Neural progenitor cell (in vitro differentiated cells): ENCODE results near the gene UPK2. TPM values are rescaled to one million over a fixed set of nuclear protein-coding genes. Genes with fewer than 3 reads are reported as not detected.

Source experiments
- DNase-seq: peaks from one replicate; pipeline ENCODE4 v3.0.0-alpha.2; 2016; ENCODE audit warnings: low spot score
- H2AFZ ChIP-seq: fragments of 200-600 bp; sonication (generic); replicated peaks from 2 replicates; pipeline ENCODE4 v1.6.1; 2016; ENCODE audit warnings: antibody characterized with exemption
- H3F3A ChIP-seq: fragments of 200-600 bp; sonication (generic); 2 replicates; pipeline ENCODE4 v1.6.1; 2016; ENCODE audit warnings: antibody characterized with exemption, low read depth
- H3K27ac ChIP-seq: fragments of 200-600 bp; sonication (generic); 2 replicates; pipeline ENCODE4 v1.5.1; 2016; ENCODE audit warnings: mild to moderate bottlenecking
- H3K27me3 ChIP-seq: fragments of 200-600 bp; sonication (generic); 2 replicates; pipeline ENCODE4 v1.6.1; 2016; ENCODE audit warnings: mild to moderate bottlenecking, moderate library complexity
- H3K36me3 ChIP-seq: fragments of 200-600 bp; sonication (generic); 2 replicates; pipeline ENCODE4 v1.5.1; 2016
- H3K4me1 ChIP-seq: fragments of 200-600 bp; sonication (generic); 2 replicates; pipeline ENCODE4 v1.6.1; 2016; ENCODE audit warnings: mixed run types
- H3K4me2 ChIP-seq: fragments of 200-600 bp; sonication (generic); 2 replicates; pipeline ENCODE4 v1.6.1; 2016
- H3K4me3 ChIP-seq: fragments of 200-600 bp; sonication (generic); 2 replicates; pipeline ENCODE4 v1.5.1; 2016
- H3K79me2 ChIP-seq: fragments of 200-600 bp; sonication (generic); 2 replicates; pipeline ENCODE4 v1.6.1; 2016; ENCODE audit warnings: low read depth
- H3K9ac ChIP-seq: fragments of 200-600 bp; sonication (generic); 2 replicates; pipeline ENCODE4 v1.6.1; 2016
- H3K9me3 ChIP-seq: fragments of 200-600 bp; sonication (generic); 2 replicates; pipeline ENCODE4 v1.5.1; 2016; ENCODE audit warnings: low read depth
- H4K20me1 ChIP-seq: fragments of 200-600 bp; sonication (generic); 2 replicates; pipeline ENCODE4 v1.6.1; 2016; ENCODE audit warnings: low read depth
- H3K27ac Mint-ChIP-seq: 3 replicates; pipeline ENCODE4 v1.8.0; 2021; ENCODE audit warnings: mixed read lengths
- H3K27me3 Mint-ChIP-seq: 2 replicates; pipeline ENCODE4 v1.8.0; 2022; ENCODE audit warnings: low read depth, mild to moderate bottlenecking, inconsistent platforms, moderate library complexity, mixed read lengths; ENCODE audit not compliant: insufficient read depth
- H3K36me3 Mint-ChIP-seq: 3 replicates; pipeline ENCODE4 v1.8.0; 2021; ENCODE audit warnings: mixed read lengths
- H3K4me1 Mint-ChIP-seq: 3 replicates; pipeline ENCODE4 v1.8.0; 2021; ENCODE audit warnings: mixed read lengths
- H3K4me3 Mint-ChIP-seq: 3 replicates; pipeline ENCODE4 v1.8.0; 2021; ENCODE audit warnings: mild to moderate bottlenecking, moderate library complexity, mixed read lengths
- H3K9me3 Mint-ChIP-seq: 3 replicates; pipeline ENCODE4 v1.8.0; 2020; ENCODE audit warnings: mixed read lengths
- EZH2 ChIP-seq: fragments of 200-600 bp; sonication (generic); IDR thresholded peaks from 2 replicates; pipeline ENCODE4 v1.6.1; 2017; ENCODE audit warnings: antibody characterized with exemption, mild to moderate bottlenecking, moderate library complexity
- EZH2phosphoT487 ChIP-seq: fragments of 200-600 bp; sonication (generic); IDR thresholded peaks from 2 replicates; pipeline ENCODE4 v1.6.1; 2017; ENCODE audit warnings: antibody characterized with exemption
- total RNA-seq: library from RNA; depleted of rRNA; stranded (reverse); fragments of >200 nt; gene quantifications from 2 replicates; pipeline ENCODE4 v1.2.3, GENCODE V29; 2015; ENCODE audit warnings: low replicate concordance
- TF ChIP-seq, protein P1 (sequence below): fragments of 200-600 bp; sonication (generic); IDR thresholded peaks from 2 replicates; pipeline ENCODE4 v1.5.1; 2017; ENCODE audit warnings: antibody characterized with exemption, mild to moderate bottlenecking

The UPK2 gene
- total RNA-seq, 1 donor from 2014 or later, result not detected

DNA sequence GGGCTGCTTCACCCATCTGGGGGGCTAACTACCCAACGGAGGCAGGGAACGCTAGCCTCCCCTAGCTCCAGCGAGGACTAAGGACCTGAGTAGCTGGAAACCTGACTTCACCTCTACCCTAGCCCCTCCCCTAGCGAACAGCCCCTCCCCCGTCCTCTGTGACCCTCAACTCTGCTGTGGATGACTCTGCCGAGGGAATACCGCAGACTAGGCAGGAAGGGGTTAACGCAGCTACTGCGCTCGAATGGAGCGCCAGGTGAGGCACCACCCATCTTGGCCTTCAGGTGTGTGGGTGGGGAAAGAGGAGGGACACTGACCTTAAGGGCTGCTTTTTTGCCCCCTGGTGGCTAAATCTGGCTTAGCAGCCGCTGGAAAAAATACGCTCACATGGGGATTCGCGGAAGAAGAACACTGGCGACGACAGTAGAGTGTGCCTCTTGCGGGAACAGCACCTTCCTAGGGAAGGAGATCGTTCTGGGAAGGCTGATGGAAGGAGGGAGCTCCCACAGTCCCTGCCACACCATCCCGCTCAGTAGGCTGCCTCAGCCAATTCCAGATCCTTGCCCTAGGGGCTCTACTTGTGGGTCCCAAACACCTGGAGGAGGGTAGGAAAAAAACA, 25.9 kb upstream of the UPK2 start:
- peak overlapping the region; percentile 79 for H3K4me2 ChIP-seq

DNA sequence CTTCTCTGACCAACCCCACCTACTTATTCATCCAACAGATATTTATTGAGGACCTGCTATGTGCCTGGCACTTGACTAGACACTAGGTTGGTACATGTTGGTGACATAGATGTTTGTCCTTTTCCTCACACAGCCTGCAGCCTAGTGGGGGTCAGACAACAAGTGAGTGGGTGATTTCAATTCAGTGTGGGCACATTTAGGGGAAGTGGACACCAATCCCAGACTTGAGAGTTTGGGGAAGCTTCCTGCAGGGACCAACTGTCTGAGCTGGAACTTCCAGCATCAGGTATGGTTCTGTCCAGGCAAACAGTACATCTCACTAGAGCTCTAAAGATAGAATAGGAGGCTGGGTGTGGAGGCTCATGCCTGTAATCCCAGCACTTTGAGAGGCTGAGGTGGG, 24.5 kb upstream of the UPK2 start:
- Histone ChIP-seq H3K27ac (no peak overlapping the region), H3K9ac (no peak overlapping the region), H4K20me1 (peaks cover 7% of the 10 kb centered on the region), H3K79me2 (no peaks in the 10 kb centered on the region), H3K4me1 (peaks cover 12% of the 10 kb centered on the region), H2AFZ (no peak overlapping the region), H3K27me3 (peaks cover 9% of the 10 kb centered on the region), H3K36me3 (no peaks in the 10 kb centered on the region), H3K9me3 (no peaks in the 10 kb centered on the region), H3K4me3 (no peak overlapping the region), H3K4me2 (no peak overlapping the region), H3F3A (peaks cover 27% of the 10 kb centered on the region)
- TF ChIP-seq EZH2 (no peak), EZH2phosphoT487 (no peak)
- TF ChIP-seq, protein P1, sequence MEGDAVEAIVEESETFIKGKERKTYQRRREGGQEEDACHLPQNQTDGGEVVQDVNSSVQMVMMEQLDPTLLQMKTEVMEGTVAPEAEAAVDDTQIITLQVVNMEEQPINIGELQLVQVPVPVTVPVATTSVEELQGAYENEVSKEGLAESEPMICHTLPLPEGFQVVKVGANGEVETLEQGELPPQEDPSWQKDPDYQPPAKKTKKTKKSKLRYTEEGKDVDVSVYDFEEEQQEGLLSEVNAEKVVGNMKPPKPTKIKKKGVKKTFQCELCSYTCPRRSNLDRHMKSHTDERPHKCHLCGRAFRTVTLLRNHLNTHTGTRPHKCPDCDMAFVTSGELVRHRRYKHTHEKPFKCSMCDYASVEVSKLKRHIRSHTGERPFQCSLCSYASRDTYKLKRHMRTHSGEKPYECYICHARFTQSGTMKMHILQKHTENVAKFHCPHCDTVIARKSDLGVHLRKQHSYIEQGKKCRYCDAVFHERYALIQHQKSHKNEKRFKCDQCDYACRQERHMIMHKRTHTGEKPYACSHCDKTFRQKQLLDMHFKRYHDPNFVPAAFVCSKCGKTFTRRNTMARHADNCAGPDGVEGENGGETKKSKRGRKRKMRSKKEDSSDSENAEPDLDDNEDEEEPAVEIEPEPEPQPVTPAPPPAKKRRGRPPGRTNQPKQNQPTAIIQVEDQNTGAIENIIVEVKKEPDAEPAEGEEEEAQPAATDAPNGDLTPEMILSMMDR, result no peak
- Mint-ChIP-seq H3K4me1 (peaks cover 28% of the 10 kb centered on the region), H3K36me3 (no peaks in the 10 kb centered on the region), H3K27ac (no peak overlapping the region), H3K4me3 (peak overlapping the region; percentile 97), H3K27me3 (peaks cover 16% of the 10 kb centered on the region), H3K9me3 (no peaks in the 10 kb centered on the region)
- no peak for DNase-seq

More for the DNA sequence above, 25.9 kb upstream of the UPK2 start:
- TF ChIP-seq, protein P1, result peak; percentile 95
- no peak for TF ChIP-seq EZH2phosphoT487
- H3F3A ChIP-seq, result peaks cover 27% of the 10 kb centered on the region
- H4K20me1 ChIP-seq, result peaks cover 8% of the 10 kb centered on the region
- H3K27me3 Mint-ChIP-seq, result peaks cover 20% of the 10 kb centered on the region
- no peak overlapping the region for H3K9ac ChIP-seq
- peaks cover 9% of the 10 kb centered on the region for H3K27me3 ChIP-seq
- peak; percentile 86 for DNase-seq
- peaks cover 34% of the 10 kb centered on the region for H3K4me1 Mint-ChIP-seq
- no peaks in the 10 kb centered on the region for H3K36me3 Mint-ChIP-seq
- peaks cover 3% of the 10 kb centered on the region for H3K79me2 ChIP-seq
- H3K4me1 ChIP-seq, result peaks cover 18% of the 10 kb centered on the region
- H2AFZ ChIP-seq, result no peak overlapping the region
- H3K36me3 ChIP-seq, result no peaks in the 10 kb centered on the region
- peak overlapping the region; percentile 97 for H3K4me3 Mint-ChIP-seq
- H3K27ac Mint-ChIP-seq, result peak overlapping the region; percentile 81
- no peaks in the 10 kb centered on the region for H3K9me3 Mint-ChIP-seq
- H3K4me3 ChIP-seq, result peak overlapping the region; percentile 73
- H3K27ac ChIP-seq, result no peak overlapping the region
- H3K9me3 ChIP-seq, result no peaks in the 10 kb centered on the region

DNA sequence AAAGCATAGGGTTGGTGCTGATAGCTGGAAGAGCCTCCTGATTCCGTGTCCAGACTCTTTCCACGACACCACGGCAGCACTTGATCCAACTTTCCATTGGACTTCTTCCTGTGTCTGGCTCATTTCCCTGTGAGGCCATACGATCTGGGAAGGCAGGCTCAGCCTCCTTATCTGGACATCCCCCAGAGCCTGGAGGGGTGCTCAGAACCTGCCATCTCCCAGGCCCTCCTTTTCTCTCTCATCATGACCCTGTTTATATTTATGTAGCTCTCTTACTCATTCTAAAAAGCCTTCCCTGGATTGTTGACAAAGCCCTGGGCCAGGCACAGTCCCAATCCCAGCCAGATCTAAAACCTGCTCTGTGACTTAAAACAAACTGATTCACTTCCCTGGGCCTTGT, 22.6 kb upstream of the UPK2 start:
- no peak overlapping the region for H3K4me3 ChIP-seq
- H3K9me3 ChIP-seq, result no peaks in the 10 kb centered on the region
- TF ChIP-seq EZH2phosphoT487, result no peak
- H3K27me3 Mint-ChIP-seq, result peaks cover 9% of the 10 kb centered on the region
- H3K36me3 ChIP-seq, result no peaks in the 10 kb centered on the region
- DNase-seq, result no peak
- no peak overlapping the region for H3K27ac Mint-ChIP-seq
- no peak overlapping the region for H3K4me2 ChIP-seq
- H3K9me3 Mint-ChIP-seq, result no peaks in the 10 kb centered on the region
- no peaks in the 10 kb centered on the region for H3K36me3 Mint-ChIP-seq
- H3K27ac ChIP-seq, result no peak overlapping the region
- peaks cover 9% of the 10 kb centered on the region for H3K27me3 ChIP-seq
- H2AFZ ChIP-seq, result no peak overlapping the region
- no peak overlapping the region for H3K9ac ChIP-seq
- H3F3A ChIP-seq, result peaks cover 15% of the 10 kb centered on the region
- H3K4me1 ChIP-seq, result peaks cover 7% of the 10 kb centered on the region
- H4K20me1 ChIP-seq, result peaks cover 7% of the 10 kb centered on the region
- peaks cover 13% of the 10 kb centered on the region for H3K4me1 Mint-ChIP-seq
- H3K4me3 Mint-ChIP-seq, result no peak overlapping the region
- H3K79me2 ChIP-seq, result no peaks in the 10 kb centered on the region

DNA sequence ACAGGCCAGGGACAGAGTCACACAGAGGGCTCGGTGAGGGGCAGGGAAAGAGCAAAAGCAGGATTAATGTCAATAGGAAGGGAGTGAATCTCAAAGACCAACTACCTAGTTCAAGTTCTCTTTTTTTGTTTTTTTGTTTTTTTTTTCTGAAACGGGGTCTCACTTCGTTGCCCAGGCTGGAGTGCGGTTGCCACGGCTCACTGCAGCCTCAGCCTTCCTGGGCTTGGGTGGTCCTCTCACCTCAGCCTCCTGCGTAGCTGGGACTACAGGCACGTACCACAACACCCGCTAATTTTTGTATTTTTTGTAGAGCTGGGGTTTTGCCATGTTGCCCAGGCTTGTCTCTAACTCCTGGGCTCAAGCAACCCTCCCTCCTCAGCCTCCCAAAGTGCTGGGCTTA, 20.7 kb upstream of the UPK2 start:
- Histone ChIP-seq H3K4me3 (no peak overlapping the region), H3K79me2 (no peaks in the 10 kb centered on the region), H2AFZ (no peak overlapping the region), H3K4me1 (peaks cover 20% of the 10 kb centered on the region), H3K27ac (no peak overlapping the region), H3F3A (no peaks in the 10 kb centered on the region), H4K20me1 (peaks cover 7% of the 10 kb centered on the region), H3K4me2 (no peak overlapping the region), H3K9me3 (no peaks in the 10 kb centered on the region), H3K9ac (no peak overlapping the region), H3K36me3 (no peaks in the 10 kb centered on the region), H3K27me3 (peaks cover 9% of the 10 kb centered on the region)
- no peak overlapping the region for H3K4me3 Mint-ChIP-seq
- H3K9me3 Mint-ChIP-seq, result no peaks in the 10 kb centered on the region
- TF ChIP-seq EZH2 (no peak), EZH2phosphoT487 (no peak)
- TF ChIP-seq, protein P1, result no peak
- no peaks in the 10 kb centered on the region for H3K36me3 Mint-ChIP-seq
- no peak overlapping the region for H3K27ac Mint-ChIP-seq
- H3K4me1 Mint-ChIP-seq, result peaks cover 30% of the 10 kb centered on the region
- peaks cover 9% of the 10 kb centered on the region for H3K27me3 Mint-ChIP-seq
- DNase-seq, result no peak
